ENCODE results near the gene ZNF341. TPM values are rescaled to one million over a fixed set of nuclear protein-coding genes. Genes with fewer than 3 reads are reported as not detected.

ZNF341 gene
- polyA plus RNA-seq, 2 donors: 2.6 to 4.5 TPM

- H3K9me3 ChIP-seq (ENCODE audit: control insufficient read depth in 2 of 2, insufficient read depth in 1 of 2, low read depth in 1 of 2, low read length in 1 of 2): peaks cover 0 to 6% of the 10 kb centered on the region in 2 donors
- WGBS, 2 donors: 95 to 96% methylated on average over 13 of the region's 13 CpGs
- no peak overlapping the region for H3K4me3 ChIP-seq (ENCODE audit: low read depth in 1 of 2, low read length in 2 of 2)
- H3K36me3 ChIP-seq (ENCODE audit: control insufficient read depth in 2 of 2, insufficient read depth in 2 of 2, low read length in 1 of 2): peaks cover 5 to 18% of the 10 kb centered on the region in 2 donors
- H3K27ac ChIP-seq (ENCODE audit: low read depth in 2 of 2, low read length in 1 of 2): no peak overlapping the region
- H3K4me1 ChIP-seq (ENCODE audit: control insufficient read depth in 2 of 2, insufficient read depth in 2 of 2, low read length in 1 of 2): no peaks in the 10 kb centered on the region
- H3K27me3 ChIP-seq (ENCODE audit: control insufficient read depth in 1 of 2, insufficient read depth in 2 of 2, low read length in 2 of 2): no peaks in the 10 kb centered on the region
Observed at GRCh38 chr20:33761698-33762250, 30.0 kb downstream of the ZNF341 start.

GRCh38 chr20:33765099-33765498, 33.3 kb downstream of the ZNF341 start:
- 86 to 87% methylated on average over 2 of the region's 2 CpGs for WGBS, 2 donors
- Histone ChIP-seq H3K36me3 (ENCODE audit: control insufficient read depth in 2 of 2, insufficient read depth in 2 of 2, low read length in 1 of 2) (peaks cover 0 to 16% of the 10 kb centered on the region in 2 donors), H3K27me3 (ENCODE audit: control insufficient read depth in 1 of 2, insufficient read depth in 2 of 2, low read length in 2 of 2) (no peaks in the 10 kb centered on the region)

GRCh38 chr20:33765592-33765991, 33.8 kb downstream of the ZNF341 start:
- peaks cover 0 to 4% of the 10 kb centered on the region in 2 donors for H3K9me3 ChIP-seq (ENCODE audit: control insufficient read depth in 2 of 2, insufficient read depth in 1 of 2, low read depth in 1 of 2, low read length in 1 of 2)
- 96% methylated on average over 5 of the region's 5 CpGs for WGBS, 2 donors
- H3K27ac ChIP-seq (ENCODE audit: low read depth in 2 of 2, low read length in 1 of 2): no peak overlapping the region
- H3K27me3 ChIP-seq (ENCODE audit: control insufficient read depth in 1 of 2, insufficient read depth in 2 of 2, low read length in 2 of 2): no peaks in the 10 kb centered on the region
- peaks cover 0 to 16% of the 10 kb centered on the region in 2 donors for H3K36me3 ChIP-seq (ENCODE audit: control insufficient read depth in 2 of 2, insufficient read depth in 2 of 2, low read length in 1 of 2)
- no peaks in the 10 kb centered on the region for H3K4me1 ChIP-seq (ENCODE audit: control insufficient read depth in 2 of 2, insufficient read depth in 2 of 2, low read length in 1 of 2)
- no peak overlapping the region for H3K4me3 ChIP-seq (ENCODE audit: low read depth in 1 of 2, low read length in 2 of 2)

More at GRCh38 chr20:33765099-33765498, 33.3 kb downstream of the ZNF341 start:
- Histone ChIP-seq H3K27ac (ENCODE audit: low read depth in 2 of 2, low read length in 1 of 2) (no peak overlapping the region), H3K4me1 (ENCODE audit: control insufficient read depth in 2 of 2, insufficient read depth in 2 of 2, low read length in 1 of 2) (no peaks in the 10 kb centered on the region), H3K9me3 (ENCODE audit: control insufficient read depth in 2 of 2, insufficient read depth in 1 of 2, low read depth in 1 of 2, low read length in 1 of 2) (peaks cover 0 to 4% of the 10 kb centered on the region in 2 donors), H3K4me3 (ENCODE audit: low read depth in 1 of 2, low read length in 2 of 2) (no peak overlapping the region)

- no peaks in the 10 kb centered on the region for H3K27me3 ChIP-seq (ENCODE audit: control insufficient read depth in 1 of 2, insufficient read depth in 2 of 2, low read length in 2 of 2)
- WGBS, 2 donors: 93 to 95% methylated on average over 9 of the region's 9 CpGs
- no peak overlapping the region for H3K4me3 ChIP-seq (ENCODE audit: low read depth in 1 of 2, low read length in 2 of 2)
- H3K9me3 ChIP-seq (ENCODE audit: control insufficient read depth in 2 of 2, insufficient read depth in 1 of 2, low read depth in 1 of 2, low read length in 1 of 2): peaks cover 0 to 2% of the 10 kb centered on the region in 2 donors
- no peaks in the 10 kb centered on the region for H3K4me1 ChIP-seq (ENCODE audit: control insufficient read depth in 2 of 2, insufficient read depth in 2 of 2, low read length in 1 of 2)
- H3K27ac ChIP-seq (ENCODE audit: low read depth in 2 of 2, low read length in 1 of 2): no peak overlapping the region
- H3K36me3 ChIP-seq (ENCODE audit: control insufficient read depth in 2 of 2, insufficient read depth in 2 of 2, low read length in 1 of 2): peaks cover 0 to 13% of the 10 kb centered on the region in 2 donors
Observed at GRCh38 chr20:33766686-33767085, 34.9 kb downstream of the ZNF341 start.

- Histone ChIP-seq H3K36me3 (ENCODE audit: control insufficient read depth in 2 of 2, insufficient read depth in 2 of 2, low read length in 1 of 2) (peaks cover 0 to 10% of the 10 kb centered on the region in 2 donors), H3K4me3 (ENCODE audit: low read depth in 1 of 2, low read length in 2 of 2) (no peak overlapping the region), H3K27ac (ENCODE audit: low read depth in 2 of 2, low read length in 1 of 2) (no peak overlapping the region), H3K9me3 (ENCODE audit: control insufficient read depth in 2 of 2, insufficient read depth in 1 of 2, low read depth in 1 of 2, low read length in 1 of 2) (no peaks in the 10 kb centered on the region), H3K4me1 (ENCODE audit: control insufficient read depth in 2 of 2, insufficient read depth in 2 of 2, low read length in 1 of 2) (no peaks in the 10 kb centered on the region), H3K27me3 (ENCODE audit: control insufficient read depth in 1 of 2, insufficient read depth in 2 of 2, low read length in 2 of 2) (no peaks in the 10 kb centered on the region)
- 97 to 99% methylated on average over 2 of the region's 2 CpGs for WGBS, 2 donors
Observed at GRCh38 chr20:33767777-33768138, 36.0 kb downstream of the ZNF341 start.

GRCh38 chr20:33769043-33769442, 37.2 kb downstream of the ZNF341 start:
- no peaks in the 10 kb centered on the region for H3K27me3 ChIP-seq (ENCODE audit: control insufficient read depth in 1 of 2, insufficient read depth in 2 of 2, low read length in 2 of 2)
- H3K36me3 ChIP-seq (ENCODE audit: control insufficient read depth in 2 of 2, insufficient read depth in 2 of 2, low read length in 1 of 2): peaks cover 4 to 10% of the 10 kb centered on the region in 2 donors
- H3K4me1 ChIP-seq (ENCODE audit: control insufficient read depth in 2 of 2, insufficient read depth in 2 of 2, low read length in 1 of 2): peaks cover 0 to 2% of the 10 kb centered on the region in 2 donors
- H3K27ac ChIP-seq (ENCODE audit: low read depth in 2 of 2, low read length in 1 of 2): no peak overlapping the region
- 85 to 90% methylated on average over 4 of the region's 4 CpGs for WGBS, 2 donors
- H3K4me3 ChIP-seq (ENCODE audit: low read depth in 1 of 2, low read length in 2 of 2): no peak overlapping the region
- no peaks in the 10 kb centered on the region for H3K9me3 ChIP-seq (ENCODE audit: control insufficient read depth in 2 of 2, insufficient read depth in 1 of 2, low read depth in 1 of 2, low read length in 1 of 2)

GRCh38 chr20:33770005-33770404, 38.2 kb downstream of the ZNF341 start:
- H3K9me3 ChIP-seq (ENCODE audit: control insufficient read depth in 2 of 2, insufficient read depth in 1 of 2, low read depth in 1 of 2, low read length in 1 of 2): no peaks in the 10 kb centered on the region
- peaks cover 0 to 2% of the 10 kb centered on the region in 2 donors for H3K4me1 ChIP-seq (ENCODE audit: control insufficient read depth in 2 of 2, insufficient read depth in 2 of 2, low read length in 1 of 2)
- no peaks in the 10 kb centered on the region for H3K27me3 ChIP-seq (ENCODE audit: control insufficient read depth in 1 of 2, insufficient read depth in 2 of 2, low read length in 2 of 2)
- no peak overlapping the region for H3K27ac ChIP-seq (ENCODE audit: low read depth in 2 of 2, low read length in 1 of 2)
- peaks cover 4 to 10% of the 10 kb centered on the region in 2 donors for H3K36me3 ChIP-seq (ENCODE audit: control insufficient read depth in 2 of 2, insufficient read depth in 2 of 2, low read length in 1 of 2)
- WGBS, 2 donors: 70 to 84% methylated on average over 10 of the region's 10 CpGs
- H3K4me3 ChIP-seq (ENCODE audit: low read depth in 1 of 2, low read length in 2 of 2): no peak overlapping the region

GRCh38 chr20:33771938-33772337, 40.1 kb downstream of the ZNF341 start:
- H3K9me3 ChIP-seq (ENCODE audit: control insufficient read depth in 2 of 2, insufficient read depth in 1 of 2, low read depth in 1 of 2, low read length in 1 of 2): no peaks in the 10 kb centered on the region
- peaks cover 4 to 5% of the 10 kb centered on the region in 2 donors for H3K36me3 ChIP-seq (ENCODE audit: control insufficient read depth in 2 of 2, insufficient read depth in 2 of 2, low read length in 1 of 2)
- H3K27me3 ChIP-seq (ENCODE audit: control insufficient read depth in 1 of 2, insufficient read depth in 2 of 2, low read length in 2 of 2): no peaks in the 10 kb centered on the region
- no peak overlapping the region for H3K4me3 ChIP-seq (ENCODE audit: low read depth in 1 of 2, low read length in 2 of 2)
- WGBS, 2 donors: 95 to 96% methylated on average over 5 of the region's 5 CpGs
- H3K4me1 ChIP-seq (ENCODE audit: control insufficient read depth in 2 of 2, insufficient read depth in 2 of 2, low read length in 1 of 2): peaks cover 0 to 2% of the 10 kb centered on the region in 2 donors
- H3K27ac ChIP-seq (ENCODE audit: low read depth in 2 of 2, low read length in 1 of 2): no peak overlapping the region

GRCh38 chr20:33772439-33772838, 40.6 kb downstream of the ZNF341 start:
- Histone ChIP-seq H3K27ac (ENCODE audit: low read depth in 2 of 2, low read length in 1 of 2) (no peak overlapping the region), H3K9me3 (ENCODE audit: control insufficient read depth in 2 of 2, insufficient read depth in 1 of 2, low read depth in 1 of 2, low read length in 1 of 2) (no peaks in the 10 kb centered on the region), H3K4me1 (ENCODE audit: control insufficient read depth in 2 of 2, insufficient read depth in 2 of 2, low read length in 1 of 2) (peaks cover 0 to 2% of the 10 kb centered on the region in 2 donors), H3K27me3 (ENCODE audit: control insufficient read depth in 1 of 2, insufficient read depth in 2 of 2, low read length in 2 of 2) (no peaks in the 10 kb centered on the region), H3K4me3 (ENCODE audit: low read depth in 1 of 2, low read length in 2 of 2) (no peak overlapping the region), H3K36me3 (ENCODE audit: control insufficient read depth in 2 of 2, insufficient read depth in 2 of 2, low read length in 1 of 2) (peaks cover 4% of the 10 kb centered on the region in 2 donors)
- 95 to 97% methylated on average over 3 of the region's 3 CpGs for WGBS, 2 donors

- Histone ChIP-seq H3K4me1 (ENCODE audit: control insufficient read depth in 2 of 2, insufficient read depth in 2 of 2, low read length in 1 of 2) (peaks cover 0 to 2% of the 10 kb centered on the region in 2 donors), H3K4me3 (ENCODE audit: low read depth in 1 of 2, low read length in 2 of 2) (no peak overlapping the region), H3K36me3 (ENCODE audit: control insufficient read depth in 2 of 2, insufficient read depth in 2 of 2, low read length in 1 of 2) (peaks cover 4% of the 10 kb centered on the region in 2 donors), H3K9me3 (ENCODE audit: control insufficient read depth in 2 of 2, insufficient read depth in 1 of 2, low read depth in 1 of 2, low read length in 1 of 2) (no peaks in the 10 kb centered on the region), H3K27me3 (ENCODE audit: control insufficient read depth in 1 of 2, insufficient read depth in 2 of 2, low read length in 2 of 2) (no peaks in the 10 kb centered on the region), H3K27ac (ENCODE audit: low read depth in 2 of 2, low read length in 1 of 2) (no peak overlapping the region)
- WGBS, 2 donors: 77 to 81% methylated on average over 2 of the region's 2 CpGs
Observed at GRCh38 chr20:33773412-33774089, 41.8 kb downstream of the ZNF341 start.
